Measurements from ENCODE around the gene PRKCZ. TPM values are rescaled to one million over a fixed set of nuclear protein-coding genes. Genes with fewer than 3 reads are reported as not detected.

PRKCZ gene
- total RNA-seq, 2 donors from 2014 or later: 50.4 to 72.2 TPM

GRCh38 chr1:2070800-2071530 lies 20.8 kb downstream of the PRKCZ start:
- no peak overlapping the region for H3K4me3 ChIP-seq
- peak overlapping the region in 1 of 2 donors; percentile 48 for H3K9ac ChIP-seq (ENCODE audit: low read depth in 2 of 2, low read length in 2 of 2)
- no peak for TF ChIP-seq CTCF (IDR thresholded peaks at IDR 0.05)
- no peak overlapping the region for H3K27ac ChIP-seq
- no peaks in the 10 kb centered on the region for H3K27me3 ChIP-seq
- no peaks in the 10 kb centered on the region for H3K36me3 ChIP-seq
- H3K9me3 ChIP-seq: no peaks in the 10 kb centered on the region
- intact Hi-C loops (cut with DNase I): no loop called here
- no peaks in the 10 kb centered on the region for H3K4me1 ChIP-seq
- no peak for DNase-seq

GRCh38 chr1:2072109-2072806 lies 22.0 kb downstream of the PRKCZ start:
- no peak for TF ChIP-seq CTCF (IDR thresholded peaks at IDR 0.05)
- Histone ChIP-seq H3K4me3 (no peak overlapping the region), H3K36me3 (no peaks in the 10 kb centered on the region), H3K4me1 (no peaks in the 10 kb centered on the region), H3K27me3 (no peaks in the 10 kb centered on the region), H3K9ac (ENCODE audit: low read depth in 2 of 2, low read length in 2 of 2) (peak overlapping the region in 1 of 2 donors; percentile 48), H3K27ac (peak overlapping the region; percentile 55), H3K9me3 (no peaks in the 10 kb centered on the region)
- intact Hi-C loops (cut with DNase I): no loop called here
- peak; percentile 81 for DNase-seq

- Histone ChIP-seq H3K27ac (no peak overlapping the region), H3K9me3 (no peaks in the 10 kb centered on the region), H3K27me3 (no peaks in the 10 kb centered on the region), H3K4me1 (no peaks in the 10 kb centered on the region), H3K4me3 (no peak overlapping the region), H3K9ac (ENCODE audit: low read depth in 2 of 2, low read length in 2 of 2) (no peak overlapping the region), H3K36me3 (no peaks in the 10 kb centered on the region)
- DNase-seq: no peak
- intact Hi-C loops (cut with DNase I): no loop called here
- no peak for TF ChIP-seq CTCF (IDR thresholded peaks at IDR 0.05)
Measured at GRCh38 chr1:2072891-2073290, 22.7 kb downstream of the PRKCZ start.

- H3K27ac ChIP-seq: no peak overlapping the region
- no peak overlapping the region for H3K4me3 ChIP-seq
- no peaks in the 10 kb centered on the region for H3K27me3 ChIP-seq
- H3K36me3 ChIP-seq: no peaks in the 10 kb centered on the region
- TF ChIP-seq CTCF (IDR thresholded peaks at IDR 0.05): no peak
- no peaks in the 10 kb centered on the region for H3K9me3 ChIP-seq
- intact Hi-C loops (cut with DNase I): no loop called here
- no peak overlapping the region for H3K9ac ChIP-seq (ENCODE audit: low read depth in 2 of 2, low read length in 2 of 2)
- no peaks in the 10 kb centered on the region for H3K4me1 ChIP-seq
- DNase-seq: no peak
Measured at GRCh38 chr1:2073382-2074230, 23.4 kb downstream of the PRKCZ start.

- Histone ChIP-seq H3K36me3 (no peaks in the 10 kb centered on the region), H3K4me1 (no peaks in the 10 kb centered on the region), H3K4me3 (no peak overlapping the region), H3K9me3 (no peaks in the 10 kb centered on the region), H3K27ac (no peak overlapping the region), H3K9ac (ENCODE audit: low read depth in 2 of 2, low read length in 2 of 2) (no peak overlapping the region), H3K27me3 (no peaks in the 10 kb centered on the region)
- intact Hi-C loops (cut with DNase I): no loop called here
- TF ChIP-seq CTCF (IDR thresholded peaks at IDR 0.05): no peak
- DNase-seq: no peak
Measured at GRCh38 chr1:2074396-2074795, 24.2 kb downstream of the PRKCZ start.

Data from colonic mucosa (tissue), 4 donors.